IMR-90 (cell line): Measurements from ENCODE around the gene DDOST. TPM values are rescaled to one million over a fixed set of nuclear protein-coding genes. Genes with fewer than 3 reads are reported as not detected.

Experiments used
- ATAC-seq: fragments of 200-7000 bp; cut with Tn5 transposase; 2 replicates; pipeline ENCODE4 v1.9.1; 2020; ENCODE audit warnings: low read depth, mild to moderate bottlenecking, moderate library complexity
- BruUV-seq: library from RNA; stranded (reverse); fragments of 400-500 nt; replicated peaks from 2 replicates; lab custom pipeline; 2021; lab: Mats Ljungman, UMichigan
- CTCF ChIA-PET: fragments of 300-600 bp; formaldehyde crosslinking; extraction: SDS; loops from one replicate; lab custom pipeline; 2021; ENCODE audit warnings: antibody characterized with exemption; lab: Yijun Ruan, JAX
- POLR2A ChIA-PET: fragments of 300-600 bp; sonication (Branson Sonifier 250); formaldehyde crosslinking; loops from one replicate; lab custom pipeline; 2022; ENCODE audit warnings: antibody characterized with exemption; ENCODE audit not compliant: unreplicated experiment; lab: Charles Lee
- DNase-seq: peaks from one replicate; pipeline ENCODE4 v3.0.0; 2013
- H2AFZ ChIP-seq: replicated peaks from 2 replicates; pipeline ENCODE3; 2013; ENCODE audit warnings: low read length, mild to moderate bottlenecking; ENCODE audit not compliant: poor library complexity
- H2AK5ac ChIP-seq: 2 replicates; pipeline ENCODE4 v1.6.1; 2013; ENCODE audit warnings: low read depth, low read length, inconsistent platforms
- H2AK9ac ChIP-seq: replicated peaks from 2 replicates; pipeline ENCODE3; 2013; ENCODE audit warnings: mild to moderate bottlenecking, low read depth, low read length, moderate library complexity; ENCODE audit not compliant: poor library complexity
- H2BK120ac ChIP-seq: 2 replicates; pipeline ENCODE4 v1.6.1; 2013; ENCODE audit warnings: low read depth, low read length, inconsistent platforms
- H2BK15ac ChIP-seq: 3 replicates; pipeline ENCODE4 v1.6.1; 2013; ENCODE audit warnings: low read depth, low read length, inconsistent platforms
- H2BK20ac ChIP-seq: 2 replicates; pipeline ENCODE4 v1.6.1; 2013; ENCODE audit warnings: low read depth, mild to moderate bottlenecking, inconsistent platforms, low read length, moderate library complexity
- H2BK5ac ChIP-seq: 2 replicates; pipeline ENCODE4 v1.6.1; 2013; ENCODE audit warnings: mild to moderate bottlenecking, low read depth, low read length, inconsistent platforms; ENCODE audit not compliant: poor library complexity, severe bottlenecking
- H3K14ac ChIP-seq: replicated peaks from 2 replicates; pipeline ENCODE4 v1.6.1; 2013; ENCODE audit warnings: low read depth, low read length, inconsistent platforms
- H3K18ac ChIP-seq: 2 replicates; pipeline ENCODE4 v1.6.1; 2013; ENCODE audit warnings: low read depth, low read length, control low read depth
- H3K23ac ChIP-seq: 2 replicates; pipeline ENCODE4 v1.6.1; 2013; ENCODE audit warnings: low read depth, low read length, inconsistent platforms
- H3K27ac ChIP-seq: 2 replicates; pipeline ENCODE4 v1.5.1; 2013; ENCODE audit warnings: mild to moderate bottlenecking, control low read depth, low read length; ENCODE audit not compliant: insufficient read depth
- H3K27me3 ChIP-seq: 2 replicates; pipeline ENCODE4 v1.6.1; 2013; ENCODE audit warnings: low read length; ENCODE audit not compliant: control insufficient read depth, insufficient read depth
- H3K36me3 ChIP-seq: 2 replicates; pipeline ENCODE4 v1.6.1; 2013; ENCODE audit warnings: low read length, mixed read lengths; ENCODE audit not compliant: control insufficient read depth, insufficient read depth
- H3K4ac ChIP-seq: 2 replicates; pipeline ENCODE4 v1.6.1; 2013; ENCODE audit warnings: low read depth, low read length, inconsistent platforms
- H3K4me1 ChIP-seq: 2 replicates; pipeline ENCODE4 v1.6.1; 2013; ENCODE audit warnings: low read length, mixed read lengths; ENCODE audit not compliant: control insufficient read depth, insufficient read depth
- H3K4me2 ChIP-seq: 2 replicates; pipeline ENCODE4 v1.6.1; 2013; ENCODE audit warnings: low read depth, mild to moderate bottlenecking, control low read depth, low read length, moderate library complexity
- H3K4me3 ChIP-seq: 2 replicates; pipeline ENCODE4 v1.5.1; 2013; ENCODE audit warnings: low read depth, mild to moderate bottlenecking, control low read depth, low read length, moderate library complexity; ENCODE audit not compliant: insufficient read depth
- H3K56ac ChIP-seq: 2 replicates; pipeline ENCODE4 v1.6.1; 2013; ENCODE audit warnings: low read length, inconsistent platforms; ENCODE audit not compliant: insufficient read depth; ENCODE audit errors: extremely low read depth
- H3K79me1 ChIP-seq, 2 experiments: 2 replicates each; pipeline ENCODE4 v1.6.1; 2013; ENCODE audit warnings: low read length in 2 of 2, inconsistent platforms in 1 of 2, low read depth in 1 of 2
- H3K9ac ChIP-seq: 2 replicates; pipeline ENCODE4 v1.6.1; 2013; ENCODE audit warnings: low read depth, low read length, control low read depth
- H3K9me1 ChIP-seq: 2 replicates; pipeline ENCODE4 v1.6.1; 2013; ENCODE audit warnings: low read length, inconsistent platforms; ENCODE audit not compliant: insufficient read depth
- H3K9me3 ChIP-seq: 2 replicates; pipeline ENCODE4 v1.6.1; 2013; ENCODE audit warnings: low read length; ENCODE audit not compliant: control insufficient read depth, insufficient read depth
- H4K20me1 ChIP-seq: 2 replicates; pipeline ENCODE4 v1.6.1; 2013; ENCODE audit warnings: low read length, inconsistent platforms; ENCODE audit not compliant: insufficient read depth
- H4K5ac ChIP-seq: 2 replicates; pipeline ENCODE4 v1.6.1; 2013; ENCODE audit warnings: mild to moderate bottlenecking, low read depth, low read length, control low read depth
- H4K8ac ChIP-seq, 2 experiments: 2 replicates each; pipeline ENCODE4 v1.6.1; 2013; ENCODE audit warnings: low read depth in 2 of 2, low read length in 2 of 2, control low read depth in 1 of 2, inconsistent platforms in 1 of 2
- H4K91ac ChIP-seq: 2 replicates; pipeline ENCODE4 v1.6.1; 2013; ENCODE audit warnings: low read depth, low read length, inconsistent platforms; ENCODE audit not compliant: insufficient read depth
- CEBPB ChIP-seq: IDR thresholded peaks from 2 replicates; pipeline ENCODE4 v1.6.1; 2012; ENCODE audit warnings: low read depth, low read length, improper control_type of control experiment
- CHD1 ChIP-seq: IDR thresholded peaks from 2 replicates; pipeline ENCODE4 v1.6.1; 2012; ENCODE audit warnings: low read depth, low read length, improper control_type of control experiment
- CTCF ChIP-seq: conservative IDR thresholded peaks from 2 replicates; pipeline ENCODE4 v1.5.1; 2012; ENCODE audit warnings: mild to moderate bottlenecking, low read depth, low read length, improper control_type of control experiment
- FOS ChIP-seq: fragments of 150-350 bp; IDR thresholded peaks from 2 replicates; pipeline ENCODE4 v1.6.1; 2016; ENCODE audit warnings: low read depth, low read length
- MAFK ChIP-seq: IDR thresholded peaks from 2 replicates; pipeline ENCODE4 v1.6.1; 2012; ENCODE audit warnings: low read depth, low read length, improper control_type of control experiment
- MAZ ChIP-seq: IDR thresholded peaks from 2 replicates; pipeline ENCODE4 v1.6.1; 2012; ENCODE audit warnings: low read depth, mild to moderate bottlenecking, low read length, improper control_type of control experiment, moderate library complexity, borderline replicate concordance
- MXI1 ChIP-seq: IDR thresholded peaks from 2 replicates; pipeline ENCODE4 v1.6.1; 2012; ENCODE audit warnings: low read depth, mild to moderate bottlenecking, low read length, moderate library complexity, borderline replicate concordance
- NFE2L2 ChIP-seq: fragments of 150-350 bp; IDR thresholded peaks from 2 replicates; pipeline ENCODE4 v1.6.1; 2016; ENCODE audit warnings: low read depth, mild to moderate bottlenecking, low read length
- POLR2A ChIP-seq: IDR thresholded peaks from 2 replicates; pipeline ENCODE4 v1.6.1; 2012; ENCODE audit warnings: mild to moderate bottlenecking, low read depth, low read length
- RAD21 ChIP-seq: IDR thresholded peaks from 2 replicates; pipeline ENCODE4 v1.6.1; 2012; ENCODE audit warnings: low read length, improper control_type of control experiment
- RFX5 ChIP-seq: IDR thresholded peaks from 2 replicates; pipeline ENCODE4 v1.8.0; 2012; ENCODE audit warnings: low read depth, mild to moderate bottlenecking, low read length, moderate library complexity
- SMC3 ChIP-seq: fragments of 150-350 bp; IDR thresholded peaks from 2 replicates; pipeline ENCODE4 v1.6.1; 2016; ENCODE audit warnings: low read depth, mild to moderate bottlenecking, antibody characterized with exemption, low read length, moderate library complexity
- USF2 ChIP-seq: fragments of 150-350 bp; IDR thresholded peaks from 2 replicates; pipeline ENCODE4 v1.6.1; 2017; ENCODE audit warnings: mild to moderate bottlenecking, antibody characterized with exemption, low read length, low read depth
- WGBS, 2 experiments: methylation state at CpG; one replicate each; pipeline versions ENCODE4 v1.1.5 to v1.1.7; 2013; ENCODE audit warnings: missing lambda C conversion rate in 2 of 2; ENCODE audit not compliant: insufficient read length in 1 of 2; ENCODE audit errors: extremely low coverage in 2 of 2; 5-methylcytosine and 5-hydroxymethylcytosine counted together
- dilution Hi-C: fragments of 300-500 bp; cut with HindIII; formaldehyde crosslinking; loops from one replicate; pipeline ENCODE4 v1.14.3; 2018; ENCODE audit warnings: low sequenced_read_pairs; ENCODE audit not compliant: unreplicated experiment
- in situ Hi-C: fragments of 300-500 bp; cut with MboI; formaldehyde crosslinking; loops from 3 replicates; pipeline ENCODE4 v1.14.3; 2019; ENCODE audit warnings: low sequenced_read_pairs, inconsistent platforms, mixed read lengths
- intact Hi-C: fragments of 100-400 bp; cut with micrococcal nuclease; formaldehyde crosslinking; loops from 2 replicates; pipeline ENCODE4 v1.10.0; 2022
- polyA plus RNA-seq, 3 experiments: library from polyadenylated mRNA; depleted of rRNA; stranded (reverse); fragments of >200 nt; gene quantifications; 2 replicates each; pipeline ENCODE4 v1.2.3, GENCODE V29; 2012; ENCODE audit warnings: low replicate concordance in 1 of 3
- total RNA-seq: library from RNA; depleted of rRNA; stranded (reverse); fragments of >200 nt; gene quantifications from 2 replicates; pipeline ENCODE4 v1.2.3, GENCODE V29; 2012
- TF ChIP-seq, protein P1 (sequence below): fragments of 150-350 bp; IDR thresholded peaks from 2 replicates; pipeline ENCODE4 v1.6.1; 2016; ENCODE audit warnings: low read depth, mild to moderate bottlenecking, low read length, moderate library complexity, borderline replicate concordance

Gene DDOST
- total and polyA plus RNA-seq, 2 of the 4 experiments (the other 2 are of a cell fraction), result 179 to 477 TPM

GRCh38 chr1:20695515-20695914, 34.3 kb upstream of the DDOST start (continued):
- TF ChIP-seq POLR2A (no peak), FOS (no peak), CHD1 (no peak)

GRCh38 chr1:20693623-20694022, 32.5 kb upstream of the DDOST start:
- dilution Hi-C loops, result no loop called here
- in situ Hi-C loops, result loop anchor here (25.0 kb wide), 1 partner anchor 669 kb away; no protein-coding TSS in a partner anchor
- TF ChIP-seq MAFK (no peak), SMC3 (no peak), RAD21 (no peak), POLR2A (no peak), USF2 (no peak), RFX5 (no peak), MAZ (no peak), CEBPB (no peak), CHD1 (no peak), CTCF (no peak), NFE2L2 (no peak), FOS (no peak), MXI1 (no peak)
- TF ChIP-seq, protein P1, sequence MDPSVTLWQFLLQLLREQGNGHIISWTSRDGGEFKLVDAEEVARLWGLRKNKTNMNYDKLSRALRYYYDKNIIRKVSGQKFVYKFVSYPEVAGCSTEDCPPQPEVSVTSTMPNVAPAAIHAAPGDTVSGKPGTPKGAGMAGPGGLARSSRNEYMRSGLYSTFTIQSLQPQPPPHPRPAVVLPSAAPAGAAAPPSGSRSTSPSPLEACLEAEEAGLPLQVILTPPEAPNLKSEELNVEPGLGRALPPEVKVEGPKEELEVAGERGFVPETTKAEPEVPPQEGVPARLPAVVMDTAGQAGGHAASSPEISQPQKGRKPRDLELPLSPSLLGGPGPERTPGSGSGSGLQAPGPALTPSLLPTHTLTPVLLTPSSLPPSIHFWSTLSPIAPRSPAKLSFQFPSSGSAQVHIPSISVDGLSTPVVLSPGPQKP, result no peak

More at GRCh38 chr1:20693623-20694022, 32.5 kb upstream of the DDOST start:
- POLR2A ChIA-PET, result interaction anchor here (0.6 kb wide), 1 partner anchor 1173 kb away, joined by 4 read pairs; no protein-coding TSS in a partner anchor
- Histone ChIP-seq H2AK9ac (no peak overlapping the region), H3K14ac (no peak overlapping the region), H3K4me2 (no peak overlapping the region), H3K56ac (no peak overlapping the region), H2AFZ (no peak overlapping the region), H2BK120ac (no peak overlapping the region), H3K79me1 (peaks cover 15 to 29% of the 10 kb centered on the region in 2 experiments), H4K8ac (no peak overlapping the region), H4K5ac (no peak overlapping the region), H3K27me3 (no peaks in the 10 kb centered on the region), H3K36me3 (peaks cover 3% of the 10 kb centered on the region; the same call in 1 of the 2 replicates), H2AK5ac (no peak overlapping the region), H3K23ac (no peak overlapping the region), H2BK20ac (no peak overlapping the region), H4K20me1 (no peaks in the 10 kb centered on the region), H3K27ac (no peak overlapping the region), H3K4me3 (no peak overlapping the region), H2BK15ac (no peak overlapping the region), H3K18ac (no peak overlapping the region), H3K9me3 (no peaks in the 10 kb centered on the region), H3K4me1 (peaks cover 12% of the 10 kb centered on the region), H3K9ac (no peak overlapping the region), H2BK5ac (no peak overlapping the region), H3K4ac (no peak overlapping the region), H4K91ac (no peak overlapping the region), H3K9me1 (peaks cover 11% of the 10 kb centered on the region)
- CTCF ChIA-PET, result interaction anchor here (0.6 to 0.9 kb wide), 2 partner anchors 367 to 499 kb away, joined by 3 to 11 read pairs; no protein-coding TSS in a partner anchor
- no CpG with 5 or more reads among the region's 2 CpGs for WGBS, 2 experiments
- no peak for DNase-seq
- no TSS peak for BruUV-seq
- intact Hi-C loops, result no loop called here
- no peak for ATAC-seq
